GM18907 (cell line): ENCODE measurements around the gene OR5AK2.
"Not testable (repeated sequence)": the region's sequence is repeated elsewhere in the genome, so short reads cannot be mapped to it uniquely, and the experiment has no call there.

Source experiments
- ATAC-seq: cut with Tn5 transposase; IDR thresholded peaks from one replicate; pipeline ENCODE4 v1.9.1; 2021; ENCODE audit warnings: mild to moderate bottlenecking, moderate library complexity; ENCODE audit not compliant: unreplicated experiment

OR5AK2 gene, protein sequence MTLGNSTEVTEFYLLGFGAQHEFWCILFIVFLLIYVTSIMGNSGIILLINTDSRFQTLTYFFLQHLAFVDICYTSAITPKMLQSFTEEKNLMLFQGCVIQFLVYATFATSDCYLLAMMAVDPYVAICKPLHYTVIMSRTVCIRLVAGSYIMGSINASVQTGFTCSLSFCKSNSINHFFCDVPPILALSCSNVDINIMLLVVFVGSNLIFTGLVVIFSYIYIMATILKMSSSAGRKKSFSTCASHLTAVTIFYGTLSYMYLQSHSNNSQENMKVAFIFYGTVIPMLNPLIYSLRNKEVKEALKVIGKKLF

DNA sequence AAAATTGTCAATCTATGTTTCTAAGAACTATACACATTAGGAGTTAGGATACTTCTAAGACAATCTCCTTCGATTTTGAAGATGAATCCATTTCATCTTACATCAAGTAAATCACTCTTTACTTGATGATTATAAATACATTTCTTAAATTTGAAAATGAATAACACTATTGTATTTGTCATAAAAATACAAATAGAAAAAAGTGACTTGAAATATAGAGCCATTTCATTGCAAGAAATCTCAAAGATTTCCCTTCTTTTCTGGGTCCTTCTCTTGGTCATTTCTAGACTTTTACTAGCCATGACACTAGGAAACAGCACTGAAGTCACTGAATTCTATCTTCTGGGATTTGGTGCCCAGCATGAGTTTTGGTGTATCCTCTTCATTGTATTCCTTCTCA is at the start of gene OR5AK2:
TSS of gene OR5AK2 (plus strand) at position 301 of the 400 bp plus-strand sequence. CDS start at position 301, 0 bp downstream.
- ATAC-seq = no peak

DNA sequence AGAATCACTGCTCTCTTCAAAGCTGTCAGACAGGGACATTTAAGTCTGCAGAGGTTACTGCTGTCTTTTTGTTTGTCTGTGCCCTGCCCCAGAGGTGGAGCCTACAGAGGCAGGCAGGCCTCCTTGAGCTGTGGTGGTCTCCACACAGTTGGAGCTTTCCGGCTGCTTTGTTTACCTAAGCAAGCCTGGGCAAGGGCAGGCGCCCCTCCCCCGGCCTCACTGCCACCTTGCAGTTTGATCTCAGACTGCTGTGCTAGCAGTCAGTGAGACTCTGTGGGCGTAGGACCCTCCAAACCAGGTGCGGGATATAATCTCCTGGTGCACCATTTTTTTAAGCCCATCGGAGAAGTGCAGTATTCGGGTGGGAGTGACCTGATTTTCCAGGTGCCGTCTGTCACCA is 43.2 kb upstream of the OR5AK2 start:
- ATAC-seq = not testable (repeated sequence)

DNA sequence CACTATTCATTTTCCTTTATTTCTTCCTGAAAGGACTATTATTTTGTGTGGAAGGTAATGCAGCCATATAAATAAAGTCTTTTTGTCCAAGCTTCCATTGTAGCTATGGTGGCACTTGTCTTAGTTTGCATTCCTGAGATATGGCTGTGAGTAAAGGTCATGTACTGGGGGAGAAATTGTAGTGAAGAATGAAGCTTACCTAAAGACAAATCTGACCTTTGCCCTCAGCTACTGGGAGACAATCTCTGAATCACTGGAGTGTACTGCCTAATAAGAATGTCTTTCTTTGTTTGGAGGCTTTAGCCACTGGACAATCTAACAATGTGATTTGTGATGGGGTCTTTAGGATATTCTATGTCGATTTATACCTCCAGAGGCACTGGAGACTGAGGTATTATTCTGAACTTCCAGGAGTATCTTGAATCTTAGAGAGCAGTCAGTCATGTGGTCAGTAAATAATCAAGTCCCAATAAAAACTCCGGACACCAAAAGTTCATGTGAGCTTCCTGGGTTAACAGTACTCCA is 39.7 kb upstream of the OR5AK2 start:
- ATAC-seq = no peak

DNA sequence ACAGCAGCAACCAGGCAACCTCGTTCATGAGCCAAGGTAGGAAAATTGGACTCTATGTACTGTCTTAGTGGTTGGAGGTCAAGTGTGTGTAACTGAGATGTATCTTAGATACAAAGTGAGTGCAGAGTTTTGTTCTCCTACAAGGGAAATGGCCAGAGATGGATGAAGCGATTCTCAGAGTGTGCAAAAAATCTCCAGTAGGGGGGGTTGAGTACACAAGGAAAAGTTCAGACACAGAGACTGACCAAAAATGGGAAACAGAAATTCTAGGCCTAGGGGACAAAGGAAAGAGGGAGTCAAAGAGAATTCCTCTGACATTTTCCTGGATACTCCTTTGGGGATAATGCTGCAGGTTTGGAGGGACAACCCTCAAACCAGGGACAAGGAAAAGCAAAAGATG is 38.2 kb upstream of the OR5AK2 start:
- no peak for ATAC-seq

DNA sequence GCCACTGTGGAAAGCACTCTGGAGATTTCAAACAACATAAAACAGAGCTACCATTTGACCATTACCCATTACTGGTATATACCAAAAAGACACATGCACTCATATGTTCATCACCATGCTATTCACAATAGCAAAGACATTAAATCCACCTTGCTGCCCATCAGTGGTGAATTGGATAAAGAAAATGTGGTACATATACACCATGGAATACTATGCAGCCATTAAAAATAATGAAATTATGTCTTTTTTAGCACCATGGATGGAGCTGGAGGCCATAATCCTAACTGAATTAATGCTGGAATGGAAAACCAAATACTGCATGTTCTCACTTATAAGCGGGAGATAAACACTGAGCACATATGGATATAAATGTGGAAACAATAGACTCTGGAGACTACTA is 34.8 kb upstream of the OR5AK2 start:
- ATAC-seq = not testable (repeated sequence)

DNA sequence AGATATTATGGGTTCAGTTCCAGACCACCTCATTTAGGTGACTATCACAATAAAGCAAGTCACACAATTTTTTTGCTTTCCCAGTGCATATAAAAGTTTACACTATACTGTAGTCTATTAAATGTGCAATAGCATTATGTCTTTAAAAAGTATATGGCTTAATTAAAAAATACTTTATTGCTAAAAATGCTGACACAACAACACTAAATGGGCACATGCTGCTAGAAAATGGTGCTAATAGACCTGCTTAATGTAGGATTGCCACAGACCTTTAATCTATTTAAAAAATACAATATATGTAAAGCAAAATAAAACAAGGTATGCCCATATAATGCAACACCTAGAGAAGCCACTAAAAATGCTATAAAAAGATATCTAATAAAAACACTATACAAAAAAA is 27.1 kb upstream of the OR5AK2 start:
- no peak for ATAC-seq

DNA sequence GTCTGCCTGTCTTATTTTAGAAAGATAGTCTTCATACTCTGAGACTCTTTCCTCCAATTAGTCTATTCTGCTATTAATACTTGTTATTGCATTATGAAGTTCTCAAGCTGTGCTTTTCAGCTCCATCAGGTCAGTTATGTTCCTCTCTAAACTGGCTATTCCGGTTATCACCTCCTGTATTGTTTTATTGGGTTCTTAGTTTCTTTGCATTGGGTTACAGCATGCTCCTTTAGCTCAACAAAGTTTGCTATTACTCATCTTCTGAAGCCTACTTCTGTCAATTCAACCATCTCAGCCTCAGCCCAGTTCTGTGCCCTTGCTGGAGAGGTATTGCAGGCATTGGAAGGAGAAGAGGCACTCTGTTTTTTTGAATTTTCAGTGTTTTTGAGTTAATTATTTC is 21.0 kb upstream of the OR5AK2 start:
- ATAC-seq = no peak

DNA sequence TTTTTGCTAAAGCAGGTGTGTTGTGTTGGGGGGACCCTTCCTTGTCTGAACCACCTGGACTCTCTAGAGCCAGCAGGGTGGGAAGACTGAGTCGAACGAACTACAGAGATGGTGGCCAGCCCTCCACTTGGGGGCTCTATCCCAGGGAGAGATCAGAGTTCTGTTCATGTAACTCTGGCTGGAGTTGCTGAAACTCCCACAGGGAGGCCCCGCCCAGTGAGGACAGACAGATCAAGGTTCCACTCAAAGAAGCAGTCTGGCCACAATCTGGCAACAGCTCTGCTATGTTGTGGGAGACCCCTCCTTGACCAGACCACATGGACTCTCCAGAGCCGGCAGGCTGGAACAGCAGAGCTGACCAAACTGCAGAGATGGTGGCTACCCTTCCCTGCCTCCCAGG is 20.2 kb upstream of the OR5AK2 start:
- ATAC-seq = no peak

DNA sequence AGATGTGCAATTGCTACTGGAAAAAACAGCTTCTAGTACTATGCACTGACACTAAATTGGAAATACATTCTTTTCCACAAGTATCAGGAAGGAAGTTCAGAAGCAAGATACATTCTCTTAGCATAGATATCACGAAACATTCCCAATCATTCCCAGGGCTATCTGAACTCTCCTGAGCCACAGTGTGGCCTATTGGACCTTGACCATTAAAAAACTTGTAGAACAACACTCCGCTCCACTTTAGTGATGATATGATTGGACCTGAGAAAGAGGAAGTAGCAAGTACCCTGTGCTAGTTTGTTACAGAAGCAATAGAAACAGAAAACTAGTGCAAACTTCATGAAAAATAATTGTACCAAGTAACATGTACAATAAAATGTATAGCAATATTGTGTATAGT is 11.4 kb upstream of the OR5AK2 start:
- no peak for ATAC-seq

DNA sequence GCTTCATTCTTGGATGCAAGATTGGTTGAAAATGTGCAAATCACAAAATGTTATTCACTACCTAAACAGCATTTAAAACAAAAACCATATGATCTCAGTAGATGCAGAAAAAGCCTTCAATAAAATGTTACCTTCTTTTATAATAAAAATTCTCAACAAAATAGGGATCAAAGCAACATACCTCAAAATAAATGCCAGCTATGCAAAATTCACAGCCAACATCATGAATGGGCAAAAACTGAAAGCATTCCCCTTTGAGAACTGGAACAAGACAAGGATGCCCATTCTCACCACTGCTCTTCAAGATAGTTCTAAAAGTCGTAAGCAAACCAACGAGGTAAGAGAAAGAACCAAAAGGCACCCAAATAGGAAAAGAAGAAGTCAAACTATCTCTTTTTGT is 2.0 kb downstream of the OR5AK2 start:
- ATAC-seq = no peak

DNA sequence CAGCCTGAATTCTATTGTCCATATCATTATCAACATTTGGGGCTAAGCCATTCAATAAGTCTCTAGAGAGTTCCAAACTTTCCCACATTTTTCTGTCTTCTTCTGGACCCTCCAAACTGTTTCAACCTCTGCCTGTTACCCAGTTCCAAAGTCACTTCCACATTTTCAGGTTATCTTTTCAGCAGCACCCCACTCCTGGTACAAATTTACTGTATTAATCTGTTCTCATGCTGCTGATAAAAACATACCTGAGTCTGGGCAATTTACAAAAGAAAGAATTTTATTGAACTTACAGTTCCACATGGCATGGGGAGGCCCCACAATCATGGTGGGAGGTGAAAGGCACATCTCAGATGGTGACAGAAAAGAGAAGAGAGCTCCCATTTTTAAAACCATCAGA is 5.8 kb downstream of the OR5AK2 start:
- ATAC-seq = no peak

DNA sequence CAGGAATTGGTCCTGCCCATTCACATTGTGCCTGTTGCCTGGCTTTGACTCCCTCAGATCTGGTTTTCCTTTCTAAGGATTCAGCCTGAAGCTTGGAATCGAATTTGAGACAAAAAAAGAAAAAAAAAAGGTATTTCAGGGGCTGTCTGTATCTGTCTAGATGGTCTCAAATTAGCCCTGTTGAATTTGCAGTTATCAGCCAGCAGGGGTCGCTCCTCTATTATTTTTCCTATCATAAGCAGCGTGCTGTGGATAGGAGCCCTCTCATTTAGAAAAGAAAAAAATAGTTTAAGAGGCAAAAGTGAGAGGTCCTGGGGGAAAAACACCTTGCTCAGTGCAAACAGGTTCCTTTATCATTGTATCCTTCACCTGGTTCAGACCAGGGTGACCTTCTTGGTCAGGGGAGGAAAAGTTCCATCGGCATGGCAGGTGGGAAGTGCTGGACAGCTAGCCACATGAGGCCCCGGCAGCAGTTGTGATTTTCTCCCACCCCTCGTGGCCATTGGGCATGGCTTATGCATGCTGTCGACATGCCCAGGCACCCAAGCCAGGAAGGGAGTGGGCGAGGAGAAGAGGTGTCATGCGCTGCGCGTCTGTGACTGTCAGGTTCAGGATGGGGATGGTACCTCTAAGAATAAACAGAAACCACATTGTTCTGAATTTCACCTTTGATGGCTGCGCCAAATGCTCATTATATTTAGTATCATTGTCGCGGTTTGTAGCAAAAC is 13.1 kb downstream of the OR5AK2 start:
- no peak for ATAC-seq

DNA sequence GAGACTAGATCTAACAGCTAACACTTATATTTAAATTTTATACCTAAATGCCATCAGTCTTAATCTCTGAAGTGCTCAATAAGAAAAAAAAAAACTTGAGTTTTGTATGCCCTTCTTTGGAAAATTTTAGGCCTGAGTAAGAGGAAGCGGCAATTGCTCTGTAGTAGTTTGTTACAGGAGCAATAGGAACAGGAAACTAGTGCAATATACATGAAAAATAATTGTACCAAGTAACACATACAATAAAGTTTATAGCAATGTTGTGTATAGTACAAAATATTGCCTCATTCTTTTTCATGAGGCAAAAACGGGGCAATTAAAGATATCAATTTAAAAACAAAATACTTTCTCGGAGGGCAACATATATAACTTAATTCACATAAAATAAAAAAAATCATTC is 19.7 kb downstream of the OR5AK2 start:
- ATAC-seq = no peak

DNA sequence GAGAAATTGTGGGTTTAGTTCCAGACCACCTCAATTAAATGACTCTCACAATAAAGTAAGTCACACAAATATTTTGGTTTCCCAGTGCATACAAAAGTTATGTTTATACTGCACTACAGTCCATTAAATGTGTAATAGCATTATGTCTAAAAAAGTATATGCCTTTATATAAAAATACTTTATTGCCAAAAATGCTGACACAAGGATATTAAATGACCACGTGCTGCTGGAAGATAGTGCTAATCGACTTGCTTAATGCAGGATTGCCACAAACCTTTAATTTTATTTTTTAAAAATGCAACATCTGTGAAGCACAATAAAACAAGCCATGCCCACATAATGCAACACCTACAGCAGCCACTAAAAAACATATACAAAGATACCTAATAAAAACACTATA is 27.0 kb downstream of the OR5AK2 start:
- ATAC-seq = no peak

DNA sequence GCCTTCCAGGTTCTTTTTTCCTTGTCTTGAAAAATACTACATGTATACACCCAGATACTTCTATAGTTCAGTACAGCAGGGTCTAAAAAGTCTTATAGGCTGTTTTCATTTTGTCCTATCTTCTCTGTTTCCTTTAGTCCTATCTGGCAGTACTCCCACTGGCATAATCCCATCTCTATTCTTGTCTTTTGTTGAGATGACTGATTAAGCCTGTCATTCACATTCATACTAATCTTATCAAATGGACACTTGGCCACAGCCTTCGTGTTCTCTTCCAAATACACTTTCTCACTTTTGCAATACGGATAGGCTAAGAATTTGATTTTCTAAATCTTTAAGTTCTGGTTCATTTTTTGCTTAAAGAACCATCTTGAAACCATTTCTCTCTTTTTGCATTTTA is 42.8 kb downstream of the OR5AK2 start:
- no peak for ATAC-seq
